T-cell (primary cell): ENCODE data around the gene MDFIC. TPM values are rescaled to one million over a fixed set of nuclear protein-coding genes. Genes with fewer than 3 reads are reported as not detected.

Source experiments
- ATAC-seq, 4 experiments: fragments of 200-7000 bp in 3 of 4; fragments of 150-1000 bp in 1 of 4; cut with Tn5 transposase; replicated peaks in 1 of 4; 1 replicate in 3 of 4; 2 replicates in 1 of 4; pipeline ENCODE4 v1.10.0; 2021; ENCODE audit warnings: moderate library complexity in 3 of 4, mild to moderate bottlenecking in 2 of 4, moderate number of reproducible peaks in 1 of 4
- CTCF ChIA-PET, 2 donors: fragments of 300-600 bp; sonication (Branson Sonifier 250); formaldehyde crosslinking; loops; one replicate each; lab custom pipeline; 2022; ENCODE audit warnings: antibody characterized with exemption in 2 of 2; lab: Charles Lee
- POLR2A ChIA-PET, 2 donors: fragments of 300-600 bp; sonication (Branson Sonifier 250); formaldehyde crosslinking; loops; one replicate each; lab custom pipeline; 2022; ENCODE audit warnings: antibody characterized with exemption in 2 of 2; lab: Charles Lee
- DNase-seq, 35 experiments: peaks; one replicate each; pipeline versions ENCODE4 v3.0.0 to v3.0.0-alpha.2; 2013 to 2023
- H3K27ac ChIP-seq: one replicate; pipeline ENCODE4 v1.5.1; 2013; ENCODE audit warnings: low read length
- H3K27me3 ChIP-seq, 2 experiments: replicated peaks in 1 of 2; 1 replicate in 1 of 2; 2 replicates in 1 of 2; pipeline versions ENCODE4 v1.6.1 to v1.7.0; 2013; ENCODE audit warnings: low read length in 1 of 2, mixed read lengths in 1 of 2; ENCODE audit not compliant: control insufficient read depth in 2 of 2, insufficient read depth in 2 of 2; ENCODE audit errors: extremely low read depth in 1 of 2
- H3K36me3 ChIP-seq, 2 donors: 1 replicate in 1 of 2; 2 replicates in 1 of 2; pipeline versions ENCODE4 v1.6.1 to v1.7.0; 2013; ENCODE audit warnings: low read length in 1 of 2; ENCODE audit not compliant: control insufficient read depth in 2 of 2, insufficient read depth in 1 of 2; ENCODE audit errors: extremely low read depth in 1 of 2
- H3K4me1 ChIP-seq, 2 experiments: 1 replicate in 1 of 2; 2 replicates in 1 of 2; pipeline versions ENCODE4 v1.6.1 to v1.7.0; 2013; ENCODE audit warnings: low read length in 2 of 2, mixed read lengths in 1 of 2; ENCODE audit not compliant: insufficient read depth in 2 of 2, control insufficient read depth in 1 of 2; ENCODE audit errors: extremely low read depth in 1 of 2
- H3K4me3 ChIP-seq, 2 donors: 1 replicate in 1 of 2; 2 replicates in 1 of 2; pipeline versions ENCODE4 v1.5.1 to v1.7.0; 2013; ENCODE audit warnings: mild to moderate bottlenecking in 2 of 2, low read length in 1 of 2, moderate library complexity in 1 of 2; ENCODE audit not compliant: control insufficient read depth in 1 of 2; ENCODE audit errors: extremely low read depth in 1 of 2
- H3K9me3 ChIP-seq: 2 replicates; pipeline ENCODE4 v1.7.0; 2013
- H3K27ac Mint-ChIP-seq, 2 donors: one replicate each; pipeline ENCODE4 v1.8.0; 2020 to 2021; ENCODE audit warnings: mild to moderate bottlenecking in 2 of 2, mixed read lengths in 2 of 2
- H3K27me3 Mint-ChIP-seq, 2 donors: one replicate each; pipeline ENCODE4 v1.8.0; 2021 to 2022; ENCODE audit warnings: mixed read lengths in 2 of 2
- H3K36me3 Mint-ChIP-seq: one replicate; pipeline ENCODE4 v1.8.0; 2021; ENCODE audit warnings: mixed read lengths
- H3K4me1 Mint-ChIP-seq, 3 donors: one replicate each; pipeline ENCODE4 v1.8.0; 2020 to 2022; ENCODE audit warnings: mixed read lengths in 3 of 3, mild to moderate bottlenecking in 1 of 3
- H3K4me3 Mint-ChIP-seq, 3 donors: one replicate each; pipeline ENCODE4 v1.8.0; 2020 to 2022; ENCODE audit warnings: mild to moderate bottlenecking in 3 of 3, mixed read lengths in 3 of 3, moderate library complexity in 3 of 3
- H3K9me3 Mint-ChIP-seq, 3 donors: one replicate each; pipeline ENCODE4 v1.8.0; 2020 to 2022; ENCODE audit warnings: mixed read lengths in 3 of 3
- WGBS: methylation state at CpG from one replicate; pipeline ENCODE4 v1.1.5; 2013; ENCODE audit warnings: missing lambda C conversion rate; ENCODE audit not compliant: insufficient coverage; 5-methylcytosine and 5-hydroxymethylcytosine counted together
- total RNA-seq, 35 experiments: library from RNA in 6 of 35; stranded (reverse) in 6 of 35; fragments of 120-200 nt in 1 of 35; gene quantifications; one replicate each; pipeline versions ENCODE4 v1.2.1 to v1.2.4 and lab custom pipeline; 2013 to 2026

MDFIC gene
- total RNA-seq, 5 donors from 2014 or later (not counting 1 experiment from before 2014, with no cell fraction given) = 56.3 to 84.6 (median 65.0) TPM

GRCh38 chr7:114988755-114989375, 67.0 kb downstream of the MDFIC start:
- ChIA-PET CTCF (interaction anchor here in 1 of 2 donors (0.6 to 1.6 kb wide), 2 partner anchors 18 to 20 kb away, joined by 3 to 4 read pairs; no protein-coding TSS in a partner anchor), POLR2A (interaction anchor here in 1 of 2 donors (1.3 kb wide), 1 partner anchor 13 kb away, joined by 7 read pairs; no protein-coding TSS in a partner anchor)
- Mint-ChIP-seq H3K36me3 (peaks cover 52% of the 10 kb centered on the region), H3K9me3 (peaks cover 0 to 2% (median 0%) of the 10 kb centered on the region in 3 donors), H3K4me1 (peaks cover 42 to 55% (median 42%) of the 10 kb centered on the region in 3 donors), H3K27ac (no peak overlapping the region), H3K4me3 (no peak overlapping the region), H3K27me3 (no peaks in the 10 kb centered on the region)
- no peaks in the 10 kb centered on the region for H3K9me3 ChIP-seq
- H3K27me3 ChIP-seq = no peaks in the 10 kb centered on the region
- H3K36me3 ChIP-seq = peaks cover 0 to 12% of the 10 kb centered on the region in 2 donors
- H3K4me3 ChIP-seq = no peak overlapping the region
- no peaks in the 10 kb centered on the region for H3K4me1 ChIP-seq
- ATAC-seq (no peak), DNase-seq (no peak)
- WGBS = 95% methylated on average over 2 of the region's 2 CpGs
- H3K27ac ChIP-seq = no peak overlapping the region

- POLR2A ChIA-PET = no interaction called here
- no peak for ATAC-seq
- Histone ChIP-seq H3K36me3 (peaks cover 0 to 11% of the 10 kb centered on the region in 2 donors), H3K27ac (no peak overlapping the region), H3K27me3 (no peaks in the 10 kb centered on the region), H3K9me3 (no peaks in the 10 kb centered on the region), H3K4me1 (no peaks in the 10 kb centered on the region), H3K4me3 (no peak overlapping the region)
- WGBS = no CpG with 5 or more reads among the region's 5 CpGs
- Mint-ChIP-seq H3K36me3 (peaks cover 51% of the 10 kb centered on the region), H3K4me1 (peaks cover 45 to 57% (median 47%) of the 10 kb centered on the region in 3 donors), H3K27me3 (no peaks in the 10 kb centered on the region), H3K4me3 (no peak overlapping the region), H3K9me3 (peaks cover 0 to 2% (median 0%) of the 10 kb centered on the region in 3 donors), H3K27ac (no peak overlapping the region)
- CTCF ChIA-PET = no interaction called here
- no peak for DNase-seq
These were observed 67.6 kb downstream of the MDFIC start for GRCh38 chr7:114989531-114989930.

DNA sequence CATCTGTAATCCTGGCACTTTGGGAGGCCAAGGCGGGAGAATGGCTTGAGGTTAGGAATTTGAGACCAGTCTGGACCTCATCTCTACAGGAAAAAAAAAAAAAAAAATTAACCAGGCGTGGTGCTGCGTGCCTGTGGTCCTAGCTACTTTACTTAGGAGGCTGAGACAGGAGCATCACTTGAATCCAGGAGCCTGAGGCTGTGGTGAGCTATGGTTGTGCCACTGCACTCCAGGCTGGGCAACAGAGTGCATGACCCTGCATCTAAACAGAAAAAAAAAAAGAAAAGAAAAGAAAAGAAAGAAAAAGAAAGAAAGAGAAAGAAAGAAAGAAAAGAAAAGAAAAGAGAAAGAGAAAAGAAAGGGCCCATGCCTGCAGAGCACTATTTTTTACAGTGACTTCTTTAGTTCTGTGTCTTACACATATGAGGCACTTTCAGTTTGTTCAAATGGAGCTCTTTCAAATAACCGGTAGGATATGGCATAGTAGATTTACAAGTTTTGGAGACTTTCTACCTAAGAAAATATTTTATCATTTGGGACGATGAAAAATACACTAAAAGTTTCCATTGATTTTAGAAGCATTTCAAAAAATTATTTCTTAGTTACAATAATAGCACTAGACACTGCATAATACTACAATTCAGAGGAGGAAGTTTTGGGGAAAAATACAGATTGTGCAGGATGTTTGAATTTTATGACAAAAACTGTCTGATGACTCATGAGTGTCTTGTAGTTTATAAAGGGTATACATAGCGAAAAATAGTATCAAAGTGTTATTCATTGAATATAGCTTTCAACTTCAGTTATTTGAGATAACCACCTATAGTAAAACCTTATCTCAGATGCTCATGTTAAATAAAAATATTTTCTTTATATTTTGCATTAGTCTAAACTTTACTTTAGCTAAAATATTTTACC, 75.9 kb downstream of the MDFIC start:
- no peaks in the 10 kb centered on the region for H3K27me3 ChIP-seq
- ATAC-seq (peak in 1 of 4 experiments; percentile 61), DNase-seq (no peak)
- peaks cover 0 to 17% of the 10 kb centered on the region in 2 donors for H3K36me3 ChIP-seq
- no peak overlapping the region for H3K4me3 ChIP-seq
- Mint-ChIP-seq H3K27me3 (no peaks in the 10 kb centered on the region), H3K9me3 (no peaks in the 10 kb centered on the region), H3K36me3 (peaks cover 53% of the 10 kb centered on the region), H3K27ac (peak overlapping the region; percentile 68 to 79), H3K4me1 (peaks cover 73 to 81% (median 75%) of the 10 kb centered on the region in 3 donors), H3K4me3 (peak overlapping the region; percentile 4 to 40 (median 10))
- H3K4me1 ChIP-seq = peaks cover 0 to 14% of the 10 kb centered on the region in 2 experiments
- H3K27ac ChIP-seq = peak overlapping the region; percentile 8
- WGBS = 90% methylated on average over 2 of the region's 6 CpGs
- POLR2A ChIA-PET = interaction anchor here (0.5 to 0.7 kb wide), 3 partner anchors 11 to 472 kb away, joined by 3 to 5 read pairs (median 4); no protein-coding TSS in a partner anchor
- H3K9me3 ChIP-seq = no peaks in the 10 kb centered on the region
- CTCF ChIA-PET = interaction anchor here (0.6 to 1.6 kb wide), 3 partner anchors 11 to 58 kb away, joined by 3 to 4 read pairs (median 4); no protein-coding TSS in a partner anchor

DNA sequence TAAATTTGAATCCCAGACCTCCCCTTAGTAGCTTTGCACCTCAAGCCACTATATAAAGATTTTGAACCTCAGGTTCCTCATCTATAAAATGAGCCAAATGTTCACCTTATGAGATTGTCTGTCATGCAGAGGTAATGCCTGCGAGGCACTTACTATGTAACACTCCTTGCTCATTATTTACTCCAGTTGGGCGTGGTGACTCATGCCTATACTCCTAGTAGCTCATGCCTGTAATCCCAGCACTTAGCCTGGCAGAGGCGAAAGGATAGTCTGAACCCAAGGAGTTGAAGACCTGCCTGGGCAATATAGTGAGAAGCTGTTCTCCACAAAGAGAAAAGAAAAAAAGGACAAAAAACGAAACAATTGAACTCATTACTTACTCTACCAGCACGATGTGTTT, 82.2 kb downstream of the MDFIC start:
- H3K4me1 ChIP-seq = peaks cover 27 to 32% of the 10 kb centered on the region in 2 experiments
- no peaks in the 10 kb centered on the region for H3K27me3 ChIP-seq
- Mint-ChIP-seq H3K4me1 (peaks cover 77 to 81% (median 80%) of the 10 kb centered on the region in 3 donors), H3K27ac (peak overlapping the region; percentile 50 to 90), H3K27me3 (no peaks in the 10 kb centered on the region), H3K4me3 (no peak overlapping the region), H3K9me3 (no peaks in the 10 kb centered on the region), H3K36me3 (peaks cover 36% of the 10 kb centered on the region)
- H3K9me3 ChIP-seq = no peaks in the 10 kb centered on the region
- DNase-seq (no peak), ATAC-seq (no peak)
- peaks cover 0 to 14% of the 10 kb centered on the region in 2 donors for H3K36me3 ChIP-seq
- peak overlapping the region; percentile 3 for H3K27ac ChIP-seq
- ChIA-PET POLR2A (no interaction called here), CTCF (interaction anchor here in 1 of 2 donors (0.8 kb wide), 1 partner anchor 90 kb away, joined by 5 read pairs; no protein-coding TSS in a partner anchor)
- H3K4me3 ChIP-seq = no peak overlapping the region
- 100% methylated on average over 1 of the region's 5 CpGs for WGBS

DNA sequence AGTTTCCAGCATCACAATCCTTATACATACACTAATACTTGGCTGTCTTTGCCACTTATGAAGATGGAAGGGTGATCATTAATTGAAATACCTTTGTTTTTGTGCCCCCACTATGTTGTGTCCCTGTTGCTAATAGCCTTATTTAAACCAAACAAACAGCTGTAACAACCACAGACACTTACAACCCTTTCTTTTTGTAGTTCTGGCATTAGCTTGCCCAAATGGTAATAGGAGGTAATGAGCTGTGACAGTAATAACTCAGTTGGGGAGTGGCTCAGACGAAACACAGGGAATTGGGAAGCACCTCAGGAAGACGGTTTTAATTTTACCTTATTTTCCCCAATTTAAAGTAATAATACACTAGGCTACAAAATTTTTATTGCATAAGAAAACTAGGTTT, 83.4 kb downstream of the MDFIC start:
- Histone ChIP-seq H3K36me3 (peaks cover 0 to 12% of the 10 kb centered on the region in 2 donors), H3K9me3 (no peaks in the 10 kb centered on the region), H3K27ac (peak overlapping the region; percentile 27), H3K4me1 (peaks cover 36 to 37% of the 10 kb centered on the region in 2 experiments), H3K27me3 (no peaks in the 10 kb centered on the region), H3K4me3 (no peak overlapping the region)
- Mint-ChIP-seq H3K27ac (peak overlapping the region; percentile 87 to 90), H3K9me3 (no peaks in the 10 kb centered on the region), H3K27me3 (no peaks in the 10 kb centered on the region), H3K4me3 (peak overlapping the region in 1 of 3 donors; percentile 14), H3K36me3 (peaks cover 34% of the 10 kb centered on the region), H3K4me1 (peaks cover 87 to 91% (median 90%) of the 10 kb centered on the region in 3 donors)
- DNase-seq (no peak), ATAC-seq (no peak)
- POLR2A ChIA-PET = interaction anchor here in 1 of 2 donors (0.5 kb wide), 1 partner anchor 1128 kb away, joined by 4 read pairs; no protein-coding TSS in a partner anchor
- no CpG with 5 or more reads among the region's 2 CpGs for WGBS
- CTCF ChIA-PET = no interaction called here

- H3K27ac Mint-ChIP-seq = peak overlapping the region; percentile 87 to 90
- ChIA-PET CTCF (no interaction called here), POLR2A (no interaction called here)
- Histone ChIP-seq H3K36me3 (peaks cover 0 to 10% of the 10 kb centered on the region in 2 donors), H3K9me3 (no peaks in the 10 kb centered on the region), H3K27ac (peak overlapping the region; percentile 60), H3K4me3 (no peak overlapping the region), H3K27me3 (no peaks in the 10 kb centered on the region), H3K4me1 (peaks cover 38 to 43% of the 10 kb centered on the region in 2 experiments)
- 96% methylated on average over 4 of the region's 4 CpGs for WGBS
- peak overlapping the region in 1 of 3 donors; percentile 48 for H3K4me3 Mint-ChIP-seq
- peaks cover 34% of the 10 kb centered on the region for H3K36me3 Mint-ChIP-seq
- H3K27me3 Mint-ChIP-seq = no peaks in the 10 kb centered on the region
- ATAC-seq = no peak
- no peak for DNase-seq
- no peaks in the 10 kb centered on the region for H3K9me3 Mint-ChIP-seq
- H3K4me1 Mint-ChIP-seq = peaks cover 88 to 92% (median 90%) of the 10 kb centered on the region in 3 donors
These were observed 84.1 kb downstream of the MDFIC start for GRCh38 chr7:115005953-115006352.
